GM12891 (cell line): ENCODE results near the gene RPS21.

Experiments
- PAX5 ChIP-seq: IDR thresholded peaks from 2 replicates; pipeline ENCODE4 v1.6.1; 2011; ENCODE audit warnings: low read length, moderate library complexity, mild to moderate bottlenecking; ENCODE audit not compliant: insufficient read depth, severe bottlenecking
- POLR2A ChIP-seq: IDR thresholded peaks from 2 replicates; pipeline ENCODE4 v1.6.1; 2011; ENCODE audit warnings: low read depth, low read length, control low read depth
- POLR2AphosphoS5 ChIP-seq: IDR thresholded peaks from 2 replicates; pipeline ENCODE4 v1.6.1; 2011; ENCODE audit warnings: low read depth, low read length, control low read depth
- TAF1 ChIP-seq: IDR thresholded peaks from 2 replicates; pipeline ENCODE4 v1.6.1; 2011; ENCODE audit warnings: low read depth, low read length, control low read depth

DNA sequence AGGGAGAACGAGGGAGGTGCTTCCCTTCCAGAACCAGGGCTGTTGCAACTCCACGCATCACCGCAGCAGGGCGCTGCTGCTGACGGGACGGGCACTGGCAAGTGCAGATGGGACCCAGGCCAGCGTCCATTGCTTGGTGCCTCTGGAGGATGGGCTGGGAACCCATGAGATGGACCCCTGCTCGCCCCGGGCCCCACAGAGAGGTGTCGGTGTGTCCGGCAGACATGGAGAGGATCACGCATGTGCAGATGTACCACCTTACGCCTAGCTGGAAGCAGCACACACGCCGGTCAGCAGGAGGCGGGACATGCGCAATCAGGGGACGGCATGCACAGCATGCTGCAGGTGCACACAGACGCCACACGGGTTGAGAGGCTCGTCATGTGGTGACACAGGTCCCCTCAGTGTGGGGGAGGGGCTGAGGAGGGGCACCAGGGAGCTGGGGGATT lies 14.5 kb downstream of the RPS21 start:
- TF ChIP-seq POLR2A (no peak), POLR2AphosphoS5 (no peak), TAF1 (no peak), PAX5 (no peak)
